HUES64 (cell line): ENCODE measurements around the gene DMRTA2.
"Not testable (repeated sequence)": the region's sequence is repeated elsewhere in the genome, so short reads cannot be mapped to it uniquely, and the experiment has no call there.

Experiments used
- H3K27ac ChIP-seq: 2 replicates; pipeline ENCODE4 v1.7.0; 2013; ENCODE audit warnings: low read depth, low read length, inconsistent platforms
- H3K27me3 ChIP-seq: 2 replicates; pipeline ENCODE4 v1.6.1; 2013; ENCODE audit warnings: mild to moderate bottlenecking, low read length; ENCODE audit not compliant: insufficient read depth
- H3K36me3 ChIP-seq: 2 replicates; pipeline ENCODE4 v1.6.1; 2013; ENCODE audit warnings: mild to moderate bottlenecking, low read length; ENCODE audit not compliant: insufficient read depth
- H3K4me1 ChIP-seq: 2 replicates; pipeline ENCODE4 v1.6.1; 2013; ENCODE audit warnings: mild to moderate bottlenecking, low read length, moderate library complexity; ENCODE audit not compliant: insufficient read depth
- H3K4me3 ChIP-seq: 2 replicates; pipeline ENCODE4 v1.5.1; 2013; ENCODE audit warnings: mild to moderate bottlenecking, low read length, moderate library complexity
- H3K9ac ChIP-seq: 2 replicates; pipeline ENCODE4 v1.6.1; 2013; ENCODE audit warnings: mild to moderate bottlenecking, low read depth, low read length
- H3K9me3 ChIP-seq: 2 replicates; pipeline ENCODE4 v1.6.1; 2013; ENCODE audit warnings: low read depth, low read length; ENCODE audit not compliant: insufficient read depth
- WGBS: fragments of 150-250, 120-280 bp; methylation state at CpG from one replicate; pipeline ENCODE4 v1.1.7; 2013; ENCODE audit warnings: missing lambda C conversion rate; 5-methylcytosine and 5-hydroxymethylcytosine counted together

DMRTA2 gene

DNA sequence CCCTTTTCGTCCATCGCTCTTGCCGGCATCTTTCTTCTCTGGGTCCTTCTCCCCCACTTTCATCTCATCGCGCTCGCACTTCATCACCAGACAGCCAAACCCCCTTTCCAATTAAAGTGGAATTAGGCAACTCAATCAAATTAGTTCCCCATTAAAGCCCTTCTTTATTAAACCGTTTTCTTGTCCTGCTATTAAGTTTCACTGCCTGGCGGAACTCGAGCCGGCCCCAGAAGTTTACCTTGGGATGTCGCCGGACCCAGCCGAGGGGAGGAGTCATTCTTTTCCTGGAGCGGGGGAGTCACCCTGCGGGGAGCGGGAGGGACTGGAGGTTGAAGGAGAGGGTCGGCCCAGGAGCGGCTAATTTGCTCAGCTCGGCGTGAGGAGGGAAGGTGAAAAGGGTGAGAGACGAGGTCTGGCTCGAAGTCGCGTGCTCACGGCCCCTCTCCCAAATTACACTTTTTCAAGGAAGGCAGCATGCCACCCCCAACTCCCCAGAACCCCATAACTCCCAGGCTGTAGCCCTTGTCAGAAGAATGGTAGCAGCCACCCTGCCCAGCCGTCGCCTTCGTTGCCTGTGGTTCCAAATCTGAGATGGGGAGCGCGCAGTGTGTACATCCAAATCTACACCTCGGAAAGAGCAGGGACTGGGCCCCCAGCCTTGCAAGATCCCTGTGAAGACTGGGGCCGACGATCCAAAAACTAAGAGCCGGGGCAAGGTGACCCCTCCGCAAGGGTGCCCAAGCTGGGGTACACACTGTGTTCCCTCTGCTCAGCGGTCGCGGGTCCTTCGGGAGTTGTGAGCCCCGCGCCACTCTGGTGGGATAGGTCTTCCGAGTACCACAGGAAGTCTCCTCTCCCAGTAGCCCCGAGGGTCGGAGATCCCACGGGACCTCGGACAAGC, 6.4 kb downstream of the DMRTA2 start:
- Histone ChIP-seq H3K27me3 (peaks cover 100% of the 10 kb centered on the region), H3K4me1 (peaks cover 8% of the 10 kb centered on the region; the same call in 1 of the 2 replicates), H3K9me3 (no peaks in the 10 kb centered on the region; the same call in 1 of the 2 replicates), H3K4me3 (peak overlapping the region; percentile 39), H3K27ac (no peak overlapping the region), H3K36me3 (no peaks in the 10 kb centered on the region), H3K9ac (no peak overlapping the region)
- WGBS, result 1% methylated on average over 46 of the region's 46 CpGs

DNA sequence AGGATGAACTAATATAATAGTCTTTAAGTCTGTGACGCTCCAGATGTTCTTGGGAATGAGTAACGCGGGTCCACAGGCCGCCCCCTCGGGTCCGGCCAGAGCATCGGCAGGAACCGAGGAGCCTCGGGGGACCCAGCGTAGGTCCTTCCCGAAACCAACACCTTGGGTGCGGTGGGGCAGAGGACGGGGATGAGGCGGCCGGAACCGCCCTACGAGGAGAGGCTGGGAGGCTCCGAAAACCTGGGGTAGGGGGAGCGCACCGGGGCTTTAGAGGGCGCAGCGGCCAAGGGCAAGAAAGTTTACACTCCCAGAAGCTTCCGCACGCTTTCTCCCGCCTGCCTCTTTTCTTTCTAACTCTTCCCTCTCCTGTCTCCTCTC, 7.1 kb downstream of the DMRTA2 start:
- peak overlapping the region; percentile 39 for H3K4me3 ChIP-seq
- peaks cover 100% of the 10 kb centered on the region for H3K27me3 ChIP-seq
- H3K36me3 ChIP-seq, result no peaks in the 10 kb centered on the region
- H3K9ac ChIP-seq, result no peak overlapping the region
- peaks cover 5% of the 10 kb centered on the region; the same call in 1 of the 2 replicates for H3K4me1 ChIP-seq
- H3K27ac ChIP-seq, result no peak overlapping the region
- H3K9me3 ChIP-seq, result no peaks in the 10 kb centered on the region; the same call in 1 of the 2 replicates
- WGBS, result 2% methylated on average over 25 of the region's 25 CpGs

DNA sequence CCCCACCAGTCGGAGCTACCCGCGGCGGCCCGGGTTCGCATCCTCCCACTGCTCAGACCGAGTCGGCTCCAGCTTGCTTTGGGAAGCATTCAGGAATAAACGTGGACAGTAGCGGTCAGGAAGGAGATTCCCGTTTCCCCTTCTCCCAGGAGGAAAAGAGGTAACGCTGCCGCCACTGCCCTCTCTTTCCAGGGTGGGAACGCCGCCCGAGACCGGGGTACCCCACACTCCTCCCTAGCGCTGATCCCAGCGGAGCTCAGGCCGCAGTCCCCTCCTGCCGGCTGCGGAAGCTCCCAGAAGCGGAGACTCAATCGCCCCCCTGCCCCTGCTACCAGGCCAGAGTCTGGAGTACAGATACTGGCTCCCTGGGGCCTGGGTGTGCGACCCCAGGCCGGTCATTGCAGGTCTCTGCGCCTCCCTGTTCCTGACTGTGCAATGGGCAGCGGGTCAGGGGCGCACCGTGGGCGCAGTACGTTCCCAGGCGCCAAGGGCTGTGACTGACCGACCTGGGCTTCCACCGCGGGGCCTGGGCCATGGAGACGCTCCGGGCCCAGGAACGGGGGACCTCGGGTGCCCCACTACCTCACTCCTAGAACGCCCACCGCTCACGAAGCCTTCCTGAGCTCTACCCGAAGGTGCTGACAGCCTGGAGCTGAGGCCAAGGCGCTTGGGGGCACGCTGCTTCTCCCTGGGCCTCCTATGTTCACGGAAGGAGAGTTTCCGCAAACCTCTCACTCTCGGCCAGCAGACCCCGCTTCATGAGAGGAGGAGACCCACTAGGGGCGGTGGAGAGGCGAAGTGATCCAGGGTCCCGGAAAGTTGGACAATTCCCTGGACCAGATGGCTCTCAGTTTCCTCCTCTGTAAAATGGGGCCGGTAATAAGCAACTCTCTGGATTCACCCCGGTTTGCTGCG, 7.8 kb downstream of the DMRTA2 start:
- Histone ChIP-seq H3K4me3 (peak overlapping the region; percentile 39), H3K27ac (no peak overlapping the region), H3K9me3 (no peaks in the 10 kb centered on the region; the same call in 1 of the 2 replicates), H3K36me3 (no peaks in the 10 kb centered on the region), H3K27me3 (peaks cover 99% of the 10 kb centered on the region), H3K9ac (no peak overlapping the region), H3K4me1 (peaks cover 5% of the 10 kb centered on the region; the same call in 1 of the 2 replicates)
- WGBS, result 6% methylated on average over 56 of the region's 56 CpGs

DNA sequence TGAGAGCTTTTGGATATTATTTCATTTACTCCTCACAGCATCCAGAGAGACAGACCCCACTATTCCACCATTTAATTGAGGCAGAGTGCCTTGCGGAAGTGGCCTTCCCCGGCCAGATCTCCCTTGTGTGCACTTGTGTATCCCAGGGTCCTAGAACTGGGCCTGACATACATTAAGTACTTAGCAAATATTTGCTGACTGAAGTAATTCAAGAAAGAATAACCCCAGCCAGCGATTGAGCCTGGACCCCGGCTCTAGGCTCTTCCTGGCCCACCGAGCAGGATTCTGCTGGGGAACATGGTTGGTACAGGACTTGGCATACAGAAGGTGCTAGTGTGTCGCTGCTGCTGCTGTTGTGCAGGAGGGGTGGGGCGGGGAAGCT, 8.4 kb downstream of the DMRTA2 start:
- Histone ChIP-seq H3K36me3 (no peaks in the 10 kb centered on the region), H3K27ac (no peak overlapping the region), H3K27me3 (peaks cover 92% of the 10 kb centered on the region), H3K9ac (no peak overlapping the region), H3K4me1 (peaks cover 5% of the 10 kb centered on the region; the same call in 1 of the 2 replicates), H3K4me3 (no peak overlapping the region), H3K9me3 (no peaks in the 10 kb centered on the region; the same call in 1 of the 2 replicates)
- 39% methylated on average over 7 of the region's 7 CpGs for WGBS

DNA sequence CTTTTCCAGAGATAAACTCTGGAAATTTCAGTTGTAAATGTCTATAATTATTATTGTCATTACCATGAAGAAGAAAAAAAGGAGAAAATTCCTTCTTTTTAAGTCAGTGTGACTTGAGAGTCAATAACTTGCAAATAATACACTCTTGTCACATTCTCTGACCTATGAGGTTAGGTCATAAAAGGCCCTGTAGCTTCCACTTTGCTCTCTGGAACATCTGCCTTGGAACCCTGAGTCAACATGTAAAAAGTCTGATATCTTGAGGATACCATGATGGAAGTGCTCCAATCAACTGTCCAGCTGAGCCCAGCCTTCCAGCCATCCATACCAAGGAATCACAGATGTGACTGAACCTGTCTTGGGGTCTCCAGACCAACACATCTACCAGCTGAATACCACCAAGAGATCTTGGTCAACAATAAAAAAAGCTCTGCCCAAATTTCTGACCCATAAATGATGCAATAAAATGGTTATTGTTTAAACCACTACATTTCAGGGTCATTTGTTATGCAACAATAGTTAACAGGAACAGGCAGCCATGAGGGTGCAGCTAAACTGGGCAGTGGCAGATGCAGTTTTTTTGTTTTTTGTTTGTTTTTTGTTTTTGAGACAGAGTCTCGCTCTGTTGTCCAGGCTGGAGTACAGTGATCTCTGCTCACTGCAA, 10.3 kb downstream of the DMRTA2 start:
- Histone ChIP-seq H3K27me3 (peaks cover 76% of the 10 kb centered on the region), H3K4me3 (no peak overlapping the region), H3K9ac (no peak overlapping the region), H3K4me1 (peaks cover 5% of the 10 kb centered on the region; the same call in 1 of the 2 replicates), H3K27ac (no peak overlapping the region), H3K36me3 (no peaks in the 10 kb centered on the region), H3K9me3 (no peaks in the 10 kb centered on the region; the same call in 1 of the 2 replicates)
- 95% methylated on average over 1 of the region's 1 CpG for WGBS

DNA sequence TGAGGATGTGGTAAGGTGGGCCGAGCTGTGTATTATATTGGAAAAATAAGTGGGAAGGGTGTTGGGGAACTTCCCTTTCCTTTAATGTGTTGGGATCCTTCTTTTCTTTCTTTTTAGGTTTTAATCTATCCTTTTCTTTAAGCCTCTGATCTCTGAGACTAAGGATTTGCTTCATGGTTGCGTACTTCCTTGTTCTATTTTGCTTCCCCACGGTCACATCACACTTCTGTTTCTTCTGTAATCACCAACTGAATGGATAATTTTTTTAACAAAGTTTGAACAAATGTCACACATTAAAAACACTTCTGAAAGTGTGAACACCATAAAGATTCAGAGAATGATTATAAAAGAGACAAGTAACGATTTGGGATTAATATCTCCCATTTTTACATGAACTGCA, 17.4 kb downstream of the DMRTA2 start:
- Histone ChIP-seq H3K9me3 (no peaks in the 10 kb centered on the region), H3K4me3 (no peak overlapping the region), H3K36me3 (no peaks in the 10 kb centered on the region), H3K27me3 (peaks cover 10% of the 10 kb centered on the region; the same call in 1 of the 2 replicates), H3K9ac (no peak overlapping the region), H3K4me1 (no peaks in the 10 kb centered on the region), H3K27ac (no peak overlapping the region)
- 67% methylated on average over 4 of the region's 4 CpGs for WGBS

DNA sequence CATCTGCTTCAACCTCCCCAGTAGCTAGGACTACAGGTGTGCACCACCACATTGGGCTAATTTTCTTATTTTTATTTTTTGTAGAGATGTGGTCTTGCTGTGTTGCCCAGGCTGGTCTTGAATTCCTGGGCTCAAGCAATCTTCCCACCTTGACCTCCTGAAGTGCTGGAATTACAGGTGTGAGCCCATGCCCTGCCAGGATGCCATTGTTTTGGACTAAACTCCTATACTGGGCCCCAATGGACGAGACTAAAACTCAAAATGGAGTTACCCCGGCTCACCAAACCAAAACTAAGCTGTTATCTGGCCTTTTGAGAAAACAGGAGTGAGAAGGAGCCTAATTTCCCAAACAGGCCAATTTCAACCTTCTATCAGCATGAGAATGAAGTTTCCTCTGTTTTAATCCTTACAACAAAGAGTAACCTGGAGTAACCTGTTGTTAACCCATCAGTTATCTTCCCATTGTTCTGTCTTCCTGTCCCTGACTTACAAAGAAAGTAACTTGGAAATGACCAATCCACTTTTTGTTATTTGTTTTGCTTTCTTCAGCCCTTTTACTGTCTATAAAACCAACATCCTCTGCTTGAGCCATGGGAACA, 29.6 kb downstream of the DMRTA2 start:
- 75% methylated on average over 2 of the region's 2 CpGs for WGBS
- Histone ChIP-seq H3K9me3 (peaks cover 12% of the 10 kb centered on the region; the same call in 1 of the 2 replicates), H3K27ac (peak overlapping the region; percentile 57; the same call in 1 of the 2 replicates), H3K9ac (no peak overlapping the region), H3K4me1 (peaks cover 8% of the 10 kb centered on the region), H3K27me3 (no peaks in the 10 kb centered on the region), H3K4me3 (no peak overlapping the region), H3K36me3 (no peaks in the 10 kb centered on the region)

DNA sequence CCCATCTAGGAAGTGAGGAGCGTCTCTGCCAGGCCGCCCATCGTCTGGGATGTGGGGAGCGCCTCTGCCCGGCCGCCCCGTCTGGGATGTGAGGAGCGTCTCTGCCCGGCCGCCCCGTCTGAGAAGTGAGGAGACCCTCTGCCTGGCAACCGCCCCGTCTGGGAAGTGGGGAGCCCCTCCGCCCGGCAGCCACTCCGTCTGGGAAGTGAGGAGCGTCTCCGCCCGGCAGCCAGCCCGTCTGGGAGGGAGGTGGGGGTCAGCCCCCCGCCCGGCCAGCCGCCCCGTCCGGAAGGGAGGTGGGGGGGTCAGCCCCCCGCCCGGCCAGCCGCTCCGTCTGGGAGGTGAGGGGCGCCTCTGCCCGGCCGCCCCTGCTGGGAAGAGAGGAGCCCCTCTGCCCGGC, 41.7 kb downstream of the DMRTA2 start:
- not testable (repeated sequence) for H3K9ac ChIP-seq, H3K27me3 ChIP-seq, H3K4me1 ChIP-seq, H3K9me3 ChIP-seq, H3K4me3 ChIP-seq, H3K36me3 ChIP-seq, H3K27ac ChIP-seq
- 93% methylated on average over 16 of the region's 33 CpGs for WGBS

DNA sequence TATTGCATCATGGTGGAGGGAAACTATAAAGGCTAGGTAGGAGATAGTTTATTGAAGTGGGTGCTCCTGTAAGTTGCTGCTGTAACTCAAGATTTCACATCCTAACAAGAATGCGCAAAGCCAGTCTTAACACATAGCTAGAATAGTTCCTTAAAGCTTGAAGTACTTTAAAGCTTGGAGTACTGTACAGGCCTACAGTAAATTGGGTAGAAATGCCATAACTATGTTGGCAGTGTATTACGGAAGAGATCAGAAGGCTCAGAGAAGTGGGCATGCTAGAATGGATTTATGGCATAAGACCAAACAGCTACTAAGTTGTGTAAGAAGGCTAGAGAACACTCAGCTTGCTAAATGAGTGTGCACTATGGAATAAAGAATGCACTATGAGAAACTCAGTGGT, 44.5 kb downstream of the DMRTA2 start:
- Histone ChIP-seq H3K27me3 (peaks cover 4% of the 10 kb centered on the region; the same call in 1 of the 2 replicates), H3K4me3 (no peak overlapping the region), H3K27ac (no peak overlapping the region), H3K9me3 (0 out of 2 replicates have a peak, but pooled peaks cover 2% of the 10 kb centered on the region), H3K4me1 (no peaks in the 10 kb centered on the region), H3K36me3 (no peaks in the 10 kb centered on the region), H3K9ac (no peak overlapping the region)
- WGBS, result 96% methylated on average over 2 of the region's 2 CpGs

DNA sequence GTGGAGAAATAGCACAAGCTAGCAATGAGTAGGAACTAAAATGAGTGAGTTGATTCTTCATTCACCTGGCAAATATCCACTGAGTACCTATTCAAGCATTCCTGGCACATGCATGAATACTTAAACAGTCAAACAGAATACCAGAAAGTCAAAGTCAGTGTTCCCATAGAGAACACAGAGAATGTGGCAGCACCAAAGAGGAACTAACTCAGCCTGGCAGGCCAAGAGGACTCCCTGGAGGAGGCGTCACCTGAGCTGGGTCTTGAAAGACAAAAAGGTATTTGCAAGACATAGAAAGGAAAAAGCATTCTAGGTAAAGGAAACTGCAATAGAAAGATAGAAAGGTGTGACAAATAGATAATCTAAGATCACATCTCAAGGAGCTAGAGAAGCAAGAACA, 49.7 kb downstream of the DMRTA2 start:
- peaks cover 5% of the 10 kb centered on the region for H3K27me3 ChIP-seq
- no peaks in the 10 kb centered on the region for H3K36me3 ChIP-seq
- 64% methylated on average over 1 of the region's 1 CpG for WGBS
- no peak overlapping the region for H3K4me3 ChIP-seq
- 0 out of 2 replicates have a peak, but pooled peaks cover 3% of the 10 kb centered on the region for H3K4me1 ChIP-seq
- no peak overlapping the region for H3K9ac ChIP-seq
- 0 out of 2 replicates have a peak, but pooled peaks cover 2% of the 10 kb centered on the region for H3K9me3 ChIP-seq
- H3K27ac ChIP-seq, result no peak overlapping the region
